Thyroid gland (tissue), 4 donors: ENCODE results near the gene PCCA. TPM values are rescaled to one million over a fixed set of nuclear protein-coding genes. Genes with fewer than 3 reads are reported as not detected.
"Not testable (repeated sequence)": the region's sequence is repeated elsewhere in the genome, so short reads cannot be mapped to it uniquely, and the experiment has no call there.

Source experiments
- DNase-seq, 2 donors: peaks; one replicate each; pipeline ENCODE4 v3.0.0-alpha.2; 2019
- H3K27ac ChIP-seq, 3 donors: fragments of 200-600 bp; sonication (generic); 1 replicate in 2 of 3; 2 replicates in 1 of 3; pipeline ENCODE4 v1.5.1; 2016 to 2019; ENCODE audit warnings: mild to moderate bottlenecking in 1 of 3, moderate library complexity in 1 of 3
- H3K27me3 ChIP-seq: fragments of 200-600 bp; sonication (generic); one replicate; pipeline ENCODE4 v1.5.1; 2019
- H3K36me3 ChIP-seq, 2 donors: fragments of 200-600 bp; sonication (generic); one replicate each; pipeline ENCODE4 v1.5.1; 2016 to 2019
- H3K4me1 ChIP-seq, 2 donors: fragments of 200-600 bp; sonication (generic); one replicate each; pipeline ENCODE4 v1.5.1; 2017 to 2019
- H3K4me3 ChIP-seq, 3 donors: fragments of 200-600 bp; sonication (generic); replicated peaks in 1 of 3; 1 replicate in 2 of 3; 2 replicates in 1 of 3; pipeline ENCODE4 v1.5.1; 2016; ENCODE audit warnings: mild to moderate bottlenecking in 1 of 3
- H3K9me3 ChIP-seq: fragments of 200-600 bp; sonication (generic); one replicate; pipeline ENCODE4 v1.5.1; 2017
- POLR2A ChIP-seq, 2 donors: fragments of 450-650 bp; IDR thresholded peaks; one replicate each; pipeline ENCODE4 v1.6.1; 2017; ENCODE audit warnings: antibody characterized with exemption in 2 of 2, mild to moderate bottlenecking in 2 of 2, moderate library complexity in 1 of 2
- WGBS, 2 donors: methylation state at CpG; one replicate each; pipeline ENCODE4 v1.1.5; 2017; 5-methylcytosine and 5-hydroxymethylcytosine counted together
- intact Hi-C: fragments of 100-400 bp; cut with DNase I; formaldehyde crosslinking; loops from one replicate; pipeline ENCODE4 v1.15.1; 2023
- total RNA-seq, 4 donors: library from RNA; depleted of rRNA; stranded (reverse); fragments of >200 nt; gene quantifications; one replicate each; pipeline ENCODE4 v1.2.3, GENCODE V29; 2016
- TF ChIP-seq, protein P1 (sequence below), 6 experiments: fragments of 200-600 bp in 3 of 6; fragments of 450-650 bp in 3 of 6; sonication (generic) in 3 of 6; IDR thresholded peaks; one replicate each; pipeline ENCODE4 v1.5.1; 2016 to 2019; ENCODE audit warnings: antibody characterized with exemption in 6 of 6, mild to moderate bottlenecking in 2 of 6, inconsistent platforms in 1 of 6, moderate library complexity in 1 of 6

Gene PCCA
- total RNA-seq, 4 donors from 2014 or later = 54.3 to 95.2 (median 67.7) TPM

DNA sequence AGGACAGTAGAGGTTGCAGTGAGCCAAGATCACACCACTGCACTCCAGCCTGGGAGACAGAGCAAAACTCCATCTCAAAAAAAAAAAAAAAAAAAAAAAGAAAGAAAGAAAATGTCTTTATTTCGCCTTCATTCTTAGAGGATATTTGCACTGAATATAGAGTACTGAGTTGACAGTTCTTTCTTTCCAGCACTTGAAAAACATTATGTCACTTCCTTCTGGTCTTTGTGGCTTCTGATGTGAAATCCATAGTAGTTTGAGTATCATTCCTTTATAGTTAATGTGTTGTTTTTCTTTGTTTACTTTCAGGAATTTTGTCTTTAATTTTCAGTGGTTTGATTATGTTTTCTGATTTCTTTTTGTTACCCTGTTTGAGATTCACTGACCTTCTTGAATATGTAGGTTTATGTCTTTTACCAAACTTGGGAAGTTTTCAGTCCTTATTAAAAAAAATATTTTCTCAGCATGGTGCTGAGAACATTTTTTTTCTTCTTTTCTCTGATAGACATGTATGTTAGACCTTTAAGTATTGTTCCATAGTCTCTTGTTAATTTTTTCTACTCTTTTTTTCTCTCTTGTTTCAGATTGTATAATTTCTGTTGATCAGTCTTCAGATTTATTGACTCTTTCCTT, 50.1 kb downstream of the PCCA start:
- no peak overlapping the region for H3K4me3 ChIP-seq
- H3K27me3 ChIP-seq = no peaks in the 10 kb centered on the region
- no peaks in the 10 kb centered on the region for H3K36me3 ChIP-seq
- intact Hi-C loops = no loop called here
- no peak for TF ChIP-seq POLR2A (IDR thresholded peaks at IDR 0.05)
- TF ChIP-seq, protein P1, sequence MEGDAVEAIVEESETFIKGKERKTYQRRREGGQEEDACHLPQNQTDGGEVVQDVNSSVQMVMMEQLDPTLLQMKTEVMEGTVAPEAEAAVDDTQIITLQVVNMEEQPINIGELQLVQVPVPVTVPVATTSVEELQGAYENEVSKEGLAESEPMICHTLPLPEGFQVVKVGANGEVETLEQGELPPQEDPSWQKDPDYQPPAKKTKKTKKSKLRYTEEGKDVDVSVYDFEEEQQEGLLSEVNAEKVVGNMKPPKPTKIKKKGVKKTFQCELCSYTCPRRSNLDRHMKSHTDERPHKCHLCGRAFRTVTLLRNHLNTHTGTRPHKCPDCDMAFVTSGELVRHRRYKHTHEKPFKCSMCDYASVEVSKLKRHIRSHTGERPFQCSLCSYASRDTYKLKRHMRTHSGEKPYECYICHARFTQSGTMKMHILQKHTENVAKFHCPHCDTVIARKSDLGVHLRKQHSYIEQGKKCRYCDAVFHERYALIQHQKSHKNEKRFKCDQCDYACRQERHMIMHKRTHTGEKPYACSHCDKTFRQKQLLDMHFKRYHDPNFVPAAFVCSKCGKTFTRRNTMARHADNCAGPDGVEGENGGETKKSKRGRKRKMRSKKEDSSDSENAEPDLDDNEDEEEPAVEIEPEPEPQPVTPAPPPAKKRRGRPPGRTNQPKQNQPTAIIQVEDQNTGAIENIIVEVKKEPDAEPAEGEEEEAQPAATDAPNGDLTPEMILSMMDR (IDR thresholded peaks at IDR 0.05) = no peak
- WGBS, 2 donors = 89 to 90% methylated on average over 1 of the region's 1 CpG
- no peak for DNase-seq
- H3K27ac ChIP-seq = no peak overlapping the region
- H3K9me3 ChIP-seq = no peaks in the 10 kb centered on the region
- H3K4me1 ChIP-seq = no peaks in the 10 kb centered on the region

DNA sequence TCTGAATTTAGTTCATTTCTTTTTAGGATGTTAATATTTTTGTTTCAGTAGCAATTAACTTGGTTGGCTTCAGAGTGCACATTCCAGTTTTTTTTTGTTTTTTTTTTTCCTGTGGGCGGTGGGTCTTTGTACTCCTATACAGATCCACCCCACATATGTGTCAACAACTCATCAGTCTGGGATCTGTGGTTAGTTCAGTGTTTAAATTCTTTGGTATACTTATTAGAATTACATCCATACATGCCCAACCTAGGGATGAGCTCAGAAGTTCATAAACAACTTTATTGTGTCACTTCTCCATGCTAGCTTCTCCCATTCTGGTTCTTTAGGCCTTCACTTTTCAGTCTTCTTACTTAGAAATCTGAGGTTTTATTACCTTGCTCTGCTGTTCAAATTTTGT, 50.9 kb downstream of the PCCA start:
- no peaks in the 10 kb centered on the region for H3K27me3 ChIP-seq
- no peak overlapping the region for H3K4me3 ChIP-seq
- DNase-seq = no peak
- no peaks in the 10 kb centered on the region for H3K36me3 ChIP-seq
- no peaks in the 10 kb centered on the region for H3K9me3 ChIP-seq
- TF ChIP-seq, protein P1 (IDR thresholded peaks at IDR 0.05) = no peak
- no peak for TF ChIP-seq POLR2A (IDR thresholded peaks at IDR 0.05)
- intact Hi-C loops = no loop called here
- H3K27ac ChIP-seq = no peak overlapping the region
- WGBS, 2 donors = 94 to 100% methylated on average over 1 of the region's 1 CpG
- no peaks in the 10 kb centered on the region for H3K4me1 ChIP-seq

DNA sequence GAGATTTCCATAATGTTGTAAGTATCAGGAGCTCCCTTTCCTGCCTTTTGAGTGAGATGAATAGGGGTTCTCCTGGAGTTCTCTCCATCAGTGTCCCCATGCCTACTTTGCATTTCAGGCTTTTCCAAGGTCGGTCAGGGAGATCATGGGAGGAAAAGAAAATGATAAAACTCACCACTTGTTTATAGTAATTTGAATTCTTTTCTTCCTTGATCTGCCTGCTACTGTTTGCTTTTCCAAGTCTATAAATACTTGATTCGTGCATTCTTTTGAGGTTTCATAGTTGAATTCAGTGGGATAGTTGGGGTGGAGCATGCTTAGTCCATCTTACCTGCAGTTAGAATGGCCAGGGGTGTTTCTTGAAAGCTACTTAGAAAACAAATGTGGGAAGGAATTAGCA, 51.5 kb downstream of the PCCA start:
- Histone ChIP-seq H3K36me3 (no peaks in the 10 kb centered on the region), H3K27ac (no peak overlapping the region), H3K9me3 (no peaks in the 10 kb centered on the region), H3K4me3 (no peak overlapping the region), H3K27me3 (no peaks in the 10 kb centered on the region), H3K4me1 (no peaks in the 10 kb centered on the region)
- no peak for TF ChIP-seq POLR2A (IDR thresholded peaks at IDR 0.05)
- TF ChIP-seq, protein P1 (IDR thresholded peaks at IDR 0.05) = no peak
- intact Hi-C loops = no loop called here
- DNase-seq = no peak
- WGBS, 2 donors = 91 to 92% methylated on average over 2 of the region's 2 CpGs

DNA sequence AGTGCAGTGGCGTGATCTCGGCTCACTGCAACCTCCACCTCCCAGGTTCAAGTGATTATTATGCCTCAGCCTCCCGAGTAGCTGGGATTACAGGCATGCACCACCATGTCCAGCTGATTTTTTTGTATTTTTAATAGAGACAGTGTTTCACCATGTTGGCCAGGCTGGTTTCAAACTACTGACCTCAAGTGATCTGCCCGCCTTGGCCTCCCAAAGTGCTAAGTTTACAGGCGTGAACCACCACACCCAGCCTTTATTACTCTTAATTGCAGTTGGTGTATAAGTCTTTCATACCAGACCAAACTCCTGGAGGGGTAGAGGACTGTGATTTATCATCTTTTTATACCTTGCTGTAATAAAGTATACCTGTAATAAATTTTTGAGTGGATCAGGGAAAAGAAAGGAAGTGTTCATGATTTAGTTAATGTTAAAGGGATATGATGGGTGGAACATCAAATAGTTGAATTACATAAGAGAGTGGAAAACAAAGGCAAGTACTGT, 52.6 kb downstream of the PCCA start:
- intact Hi-C loops = not testable (repeated sequence)

DNA sequence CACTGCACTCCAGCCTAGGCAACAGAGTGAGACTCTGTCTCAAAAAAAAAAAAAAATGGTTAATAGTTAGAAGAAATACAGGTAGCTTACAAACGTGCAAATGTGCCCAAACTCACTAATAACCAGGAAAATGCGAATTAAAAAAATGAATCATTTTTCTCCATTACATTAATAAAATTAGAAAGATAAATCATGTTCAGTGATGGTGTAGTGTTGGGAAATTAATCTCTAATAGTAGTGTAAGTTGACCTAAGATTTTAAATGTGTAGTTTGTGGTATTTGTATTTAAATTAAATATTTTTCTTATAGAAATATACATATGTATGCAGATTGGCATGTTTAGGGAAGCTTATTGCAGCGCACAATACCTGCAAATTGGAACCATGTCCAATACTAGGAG, 57.6 kb downstream of the PCCA start:
- no peak for TF ChIP-seq POLR2A (IDR thresholded peaks at IDR 0.05)
- TF ChIP-seq, protein P1 (IDR thresholded peaks at IDR 0.05) = no peak
- Histone ChIP-seq H3K27me3 (no peaks in the 10 kb centered on the region), H3K27ac (no peak overlapping the region), H3K4me3 (no peak overlapping the region), H3K36me3 (no peaks in the 10 kb centered on the region), H3K4me1 (no peaks in the 10 kb centered on the region), H3K9me3 (no peaks in the 10 kb centered on the region)
- no peak for DNase-seq
- 97 to 98% methylated on average over 3 of the region's 3 CpGs for WGBS, 2 donors
- intact Hi-C loops = no loop called here

More for the DNA sequence above, 52.6 kb downstream of the PCCA start:
- not testable (repeated sequence) for DNase-seq, H3K36me3 ChIP-seq, H3K4me3 ChIP-seq, H3K9me3 ChIP-seq, H3K4me1 ChIP-seq, H3K27me3 ChIP-seq, H3K27ac ChIP-seq
- WGBS, 2 donors = 96 to 100% methylated on average over 5 of the region's 5 CpGs
